ENCODE data around the gene QDPR.
A peak's percentile ranks its signal among the peaks of the same experiment; 100 is the strongest.
"Not testable (repeated sequence)": the region's sequence is repeated elsewhere in the genome, so short reads cannot be mapped to it uniquely, and the experiment has no call there.

QDPR gene

DNA sequence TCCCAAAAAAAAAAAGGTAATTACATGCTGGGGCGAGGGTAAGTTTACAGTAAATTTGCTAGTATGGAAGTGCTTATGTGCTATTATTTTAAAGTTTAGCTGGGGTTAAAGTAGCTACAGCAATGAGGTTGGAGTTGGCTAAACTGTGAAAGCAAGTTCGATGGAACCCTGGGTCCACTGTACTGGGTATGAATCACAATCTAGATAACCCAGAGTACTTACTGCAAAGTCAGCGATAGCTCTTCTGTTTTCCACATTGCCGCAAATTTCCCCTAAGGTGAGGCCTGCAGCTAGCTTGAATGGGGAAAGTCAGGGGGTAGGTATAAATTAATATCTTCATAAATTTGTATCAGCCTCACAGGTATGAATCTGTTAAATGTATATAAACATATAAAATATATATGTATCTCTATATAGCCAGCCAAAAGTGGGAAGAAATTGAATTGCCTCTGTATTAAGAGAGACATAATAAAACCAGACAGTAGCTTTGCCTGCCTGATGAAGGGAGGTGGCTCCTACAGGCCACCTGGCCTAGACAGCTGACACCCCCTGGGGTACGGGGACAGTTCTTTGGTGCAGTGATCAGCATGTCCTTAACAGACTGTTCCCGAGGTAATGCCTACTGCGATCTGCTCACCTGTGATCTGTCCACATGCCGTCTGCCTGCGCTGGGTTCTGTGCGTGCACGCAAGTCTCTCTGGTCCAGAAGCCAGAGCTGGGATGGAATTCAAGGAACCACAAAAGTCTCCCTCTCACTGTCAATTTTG is 33.7 kb upstream of the QDPR start:
- H3K4me3 ChIP-seq (ENCODE audit: control insufficient read depth, low read depth, low read length): no peak overlapping the region
- no peak for DNase-seq (ENCODE audit: low read depth)
- TF ChIP-seq, protein P1, sequence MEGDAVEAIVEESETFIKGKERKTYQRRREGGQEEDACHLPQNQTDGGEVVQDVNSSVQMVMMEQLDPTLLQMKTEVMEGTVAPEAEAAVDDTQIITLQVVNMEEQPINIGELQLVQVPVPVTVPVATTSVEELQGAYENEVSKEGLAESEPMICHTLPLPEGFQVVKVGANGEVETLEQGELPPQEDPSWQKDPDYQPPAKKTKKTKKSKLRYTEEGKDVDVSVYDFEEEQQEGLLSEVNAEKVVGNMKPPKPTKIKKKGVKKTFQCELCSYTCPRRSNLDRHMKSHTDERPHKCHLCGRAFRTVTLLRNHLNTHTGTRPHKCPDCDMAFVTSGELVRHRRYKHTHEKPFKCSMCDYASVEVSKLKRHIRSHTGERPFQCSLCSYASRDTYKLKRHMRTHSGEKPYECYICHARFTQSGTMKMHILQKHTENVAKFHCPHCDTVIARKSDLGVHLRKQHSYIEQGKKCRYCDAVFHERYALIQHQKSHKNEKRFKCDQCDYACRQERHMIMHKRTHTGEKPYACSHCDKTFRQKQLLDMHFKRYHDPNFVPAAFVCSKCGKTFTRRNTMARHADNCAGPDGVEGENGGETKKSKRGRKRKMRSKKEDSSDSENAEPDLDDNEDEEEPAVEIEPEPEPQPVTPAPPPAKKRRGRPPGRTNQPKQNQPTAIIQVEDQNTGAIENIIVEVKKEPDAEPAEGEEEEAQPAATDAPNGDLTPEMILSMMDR (conservative IDR thresholded peaks at IDR 0.05; ENCODE audit: control insufficient read depth, insufficient read depth, low read depth, low read length): no peak

DNA sequence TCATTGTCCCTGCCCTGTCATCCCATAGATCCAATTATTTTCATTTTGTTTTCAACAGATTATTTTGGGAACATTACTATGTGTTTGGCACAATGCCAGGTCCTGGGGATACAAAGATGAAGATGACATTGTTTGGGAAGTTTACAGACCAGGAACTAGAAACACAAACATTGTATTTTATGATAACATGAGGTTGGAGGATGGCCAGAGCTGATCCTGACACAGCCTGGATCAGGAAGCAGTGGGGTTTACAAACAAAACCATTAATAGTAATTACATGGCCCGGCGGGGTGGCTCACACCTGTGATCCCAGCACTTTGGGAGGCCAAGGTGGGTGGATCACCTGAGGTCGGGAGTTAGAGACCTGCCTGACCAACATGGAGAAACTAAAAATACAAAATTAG is 32.9 kb upstream of the QDPR start:
- DNase-seq (ENCODE audit: low read depth): no peak
- TF ChIP-seq, protein P1 (conservative IDR thresholded peaks at IDR 0.05; ENCODE audit: control insufficient read depth, insufficient read depth, low read depth, low read length): no peak
- H3K4me3 ChIP-seq (ENCODE audit: control insufficient read depth, low read depth, low read length): no peak overlapping the region

DNA sequence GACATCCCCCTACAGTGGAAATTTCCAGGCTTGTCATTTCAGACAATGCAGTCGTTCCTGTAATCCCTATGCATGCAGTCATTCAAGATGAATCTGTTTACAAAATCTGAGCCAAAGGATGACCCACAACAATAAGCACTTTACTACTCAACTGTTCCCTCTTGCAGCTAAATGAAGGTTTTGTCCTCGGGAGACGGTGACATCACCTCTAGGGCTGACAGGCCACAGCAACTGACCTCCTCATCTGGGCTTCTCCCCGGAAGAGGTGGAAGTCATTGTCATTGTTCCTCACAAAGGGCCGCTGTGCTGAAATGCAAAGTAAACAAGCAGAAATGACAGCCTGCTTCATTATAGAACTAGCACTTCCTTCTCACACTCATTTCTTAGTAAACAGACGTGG is 32.3 kb upstream of the QDPR start:
- TF ChIP-seq, protein P1 (conservative IDR thresholded peaks at IDR 0.05; ENCODE audit: control insufficient read depth, insufficient read depth, low read depth, low read length): no peak
- no peak overlapping the region for H3K4me3 ChIP-seq (ENCODE audit: control insufficient read depth, low read depth, low read length)
- no peak for DNase-seq (ENCODE audit: low read depth)

DNA sequence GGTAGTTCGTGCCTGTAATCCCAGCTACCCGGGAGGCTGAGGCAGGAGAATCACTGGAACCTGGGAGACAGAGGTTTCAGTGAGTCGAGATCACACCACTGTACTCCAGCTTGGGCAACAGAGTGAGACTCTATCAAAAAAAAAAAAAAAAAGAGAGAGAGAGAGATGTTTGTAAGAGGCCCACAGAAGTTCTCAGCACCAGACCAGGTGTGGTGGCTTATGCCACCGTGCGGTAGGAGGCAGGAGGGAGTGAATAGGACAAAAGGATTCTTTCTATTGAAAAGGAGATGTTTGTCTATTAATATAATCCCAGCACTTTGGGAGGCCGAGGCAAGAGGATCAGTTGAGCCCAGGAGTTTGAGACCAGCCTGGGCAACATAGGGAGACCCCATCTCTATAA is 25.2 kb upstream of the QDPR start:
- not testable (repeated sequence) for DNase-seq (ENCODE audit: low read depth); H3K4me3 ChIP-seq (ENCODE audit: control insufficient read depth, low read depth, low read length)

DNA sequence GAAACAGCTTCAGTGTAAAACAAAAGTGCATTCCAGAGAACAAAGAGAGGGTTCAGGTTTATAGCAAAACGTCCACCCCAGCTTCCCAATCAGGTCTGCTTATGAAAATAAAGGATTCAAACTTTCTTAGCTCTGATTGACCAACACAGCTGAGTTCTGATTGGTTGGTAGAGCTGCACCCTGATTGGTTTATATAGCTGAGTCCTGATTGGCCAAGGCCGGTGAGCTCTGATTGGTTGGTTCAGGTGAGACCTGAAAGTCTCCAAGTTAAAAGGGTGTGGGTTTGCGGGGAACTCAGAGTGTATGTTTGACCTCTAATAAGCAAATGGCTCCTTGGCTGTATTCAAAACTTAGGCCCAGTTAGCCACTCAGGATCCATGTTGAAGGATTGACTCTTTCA is 24.0 kb upstream of the QDPR start:
- peak; percentile 22 for DNase-seq (ENCODE audit: low read depth)
- TF ChIP-seq, protein P1 (conservative IDR thresholded peaks at IDR 0.05; ENCODE audit: control insufficient read depth, insufficient read depth, low read depth, low read length): no peak
- no peak overlapping the region for H3K4me3 ChIP-seq (ENCODE audit: control insufficient read depth, low read depth, low read length)

DNA sequence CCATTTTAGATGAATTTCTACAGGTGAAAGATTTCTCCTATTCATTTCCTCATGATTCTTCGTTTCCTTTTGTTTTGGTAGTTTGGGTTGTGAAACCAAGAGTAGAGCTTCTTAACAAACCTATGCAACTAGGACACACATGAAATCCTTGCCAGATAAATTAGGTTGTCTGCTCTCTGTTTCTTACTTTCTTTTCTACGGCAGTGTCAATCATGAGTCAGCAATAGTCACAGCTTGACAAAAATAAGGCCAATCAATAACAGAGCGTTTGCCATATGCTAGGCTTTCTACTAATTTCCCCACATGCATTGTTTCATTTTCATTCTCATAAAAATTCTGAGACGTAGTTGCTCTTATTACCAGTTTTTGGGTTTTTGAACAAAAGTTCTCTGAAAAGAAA is 23.4 kb upstream of the QDPR start:
- no peak for DNase-seq (ENCODE audit: low read depth)
- no peak overlapping the region for H3K4me3 ChIP-seq (ENCODE audit: control insufficient read depth, low read depth, low read length)
- TF ChIP-seq, protein P1 (conservative IDR thresholded peaks at IDR 0.05; ENCODE audit: control insufficient read depth, insufficient read depth, low read depth, low read length): no peak

DNA sequence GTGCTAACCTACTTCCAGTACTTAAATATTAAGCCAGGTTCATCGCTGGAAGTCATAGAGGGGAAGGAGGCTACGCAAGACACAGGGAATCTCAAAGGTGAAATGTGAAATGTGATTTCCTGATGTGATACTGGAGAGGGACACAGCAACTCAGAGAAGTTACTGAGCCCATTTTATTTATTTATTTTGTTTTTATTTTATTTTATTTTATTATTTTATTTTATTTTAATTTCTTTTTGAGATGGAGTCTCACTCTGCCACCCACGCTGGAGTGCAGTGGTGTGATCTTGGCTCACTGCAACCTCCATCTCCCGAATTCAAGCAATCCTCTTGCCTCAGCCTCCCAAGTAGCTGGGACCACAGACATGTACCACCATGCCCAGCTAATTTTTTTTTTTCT is 22.8 kb upstream of the QDPR start:
- no peak overlapping the region for H3K4me3 ChIP-seq (ENCODE audit: control insufficient read depth, low read depth, low read length)
- TF ChIP-seq, protein P1 (conservative IDR thresholded peaks at IDR 0.05; ENCODE audit: control insufficient read depth, insufficient read depth, low read depth, low read length): no peak
- DNase-seq (ENCODE audit: low read depth): no peak

Measured in fibroblast of mammary gland (primary cell).